Common myeloid progenitor, CD34-positive (primary cell): ENCODE data around the gene WNT3.
"Not testable (repeated sequence)": the region's sequence is repeated elsewhere in the genome, so short reads cannot be mapped to it uniquely, and the experiment has no call there.

Experiments
- CTCF ChIA-PET: fragments of 350-600 bp; sonication (Branson Sonifier 250); formaldehyde crosslinking; loops from one replicate; lab custom pipeline; 2021; ENCODE audit warnings: antibody characterized with exemption; lab: Charles Lee
- POLR2A ChIA-PET: fragments of 350-600 bp; sonication (Branson Sonifier 250); formaldehyde crosslinking; loops from one replicate; lab custom pipeline; 2021; ENCODE audit warnings: antibody characterized with exemption; lab: Charles Lee
- DNase-seq, 3 donors: peaks; one replicate each; pipeline versions ENCODE4 v3.0.0 to v3.0.0-alpha.2; 2013
- H3K27ac ChIP-seq, 2 experiments: 1 replicate in 1 of 2; 2 replicates in 1 of 2; pipeline ENCODE4 v1.7.0; 2013; ENCODE audit warnings: inconsistent platforms in 2 of 2, low read length in 2 of 2, mild to moderate bottlenecking in 2 of 2, low read depth in 1 of 2, moderate library complexity in 1 of 2; ENCODE audit not compliant: severe bottlenecking in 2 of 2, insufficient read depth in 1 of 2, poor library complexity in 1 of 2
- H3K27me3 ChIP-seq, 5 experiments: replicated peaks in 2 of 5; 1 replicate in 3 of 5; 2 replicates in 2 of 5; pipeline versions ENCODE4 v1.6.1 to v1.7.0; 2013; ENCODE audit warnings: low read length in 4 of 5, mild to moderate bottlenecking in 2 of 5, moderate library complexity in 2 of 5, inconsistent platforms in 1 of 5; ENCODE audit not compliant: insufficient read depth in 5 of 5, control insufficient read depth in 4 of 5
- H3K36me3 ChIP-seq, 4 experiments: 1 replicate in 2 of 4; 2 replicates in 2 of 4; pipeline versions ENCODE4 v1.6.1 to v1.7.0; 2013; ENCODE audit warnings: low read length in 3 of 4, control low read depth in 1 of 4, mild to moderate bottlenecking in 1 of 4; ENCODE audit not compliant: control insufficient read depth in 4 of 4, insufficient read depth in 4 of 4
- H3K4me1 ChIP-seq, 4 experiments: 1 replicate in 3 of 4; 2 replicates in 1 of 4; pipeline versions ENCODE4 v1.6.1 to v1.7.1; 2013; ENCODE audit warnings: low read length in 3 of 4, mild to moderate bottlenecking in 3 of 4, control low read depth in 1 of 4, inconsistent platforms in 1 of 4, moderate library complexity in 1 of 4; ENCODE audit not compliant: control insufficient read depth in 4 of 4, insufficient read depth in 4 of 4; ENCODE audit errors: control extremely low read depth in 1 of 4
- H3K4me3 ChIP-seq, 7 experiments: 1 replicate in 4 of 7; 2 replicates in 3 of 7; pipeline versions ENCODE4 v1.5.1 to v1.7.0; 2013; ENCODE audit warnings: mild to moderate bottlenecking in 7 of 7, low read length in 6 of 7, moderate library complexity in 6 of 7, inconsistent platforms in 2 of 7, low read depth in 2 of 7, control low read depth in 1 of 7; ENCODE audit not compliant: insufficient read depth in 4 of 7, control insufficient read depth in 1 of 7; ENCODE audit errors: extremely low read depth in 1 of 7
- H3K9me3 ChIP-seq, 5 experiments: 1 replicate in 4 of 5; 2 replicates in 1 of 5; pipeline versions ENCODE4 v1.6.1 to v1.7.1; 2013; ENCODE audit warnings: low read length in 4 of 5, mild to moderate bottlenecking in 2 of 5, inconsistent platforms in 1 of 5, low read depth in 1 of 5, moderate library complexity in 1 of 5; ENCODE audit not compliant: control insufficient read depth in 4 of 5, insufficient read depth in 2 of 5; ENCODE audit errors: control extremely low read depth in 1 of 5
- WGBS: methylation state at CpG from one replicate; pipeline ENCODE4 v1.1.5; 2013; ENCODE audit not compliant: insufficient coverage; 5-methylcytosine and 5-hydroxymethylcytosine counted together

The WNT3 gene

GRCh38 chr17:46763416-46763815 is 55.1 kb downstream of the WNT3 start:
- Histone ChIP-seq H3K4me3 (no peak overlapping the region), H3K4me1 (no peaks in the 10 kb centered on the region), H3K9me3 (no peaks in the 10 kb centered on the region), H3K36me3 (peaks cover 0 to 4% (median 0%) of the 10 kb centered on the region in 4 experiments), H3K27me3 (peaks cover 0 to 6% (median 5%) of the 10 kb centered on the region in 5 experiments), H3K27ac (no peak overlapping the region)
- 100% methylated on average over 1 of the region's 3 CpGs for WGBS
- no peak for DNase-seq
- ChIA-PET POLR2A (no interaction called here), CTCF (no interaction called here)

- peaks cover 14 to 23% (median 18%) of the 10 kb centered on the region in 4 experiments for H3K36me3 ChIP-seq
- no peaks in the 10 kb centered on the region for H3K9me3 ChIP-seq
- ChIA-PET POLR2A (no interaction called here), CTCF (no interaction called here)
- H3K4me3 ChIP-seq = no peak overlapping the region
- WGBS = 94% methylated on average over 9 of the region's 9 CpGs
- peaks cover 0 to 3% (median 0%) of the 10 kb centered on the region in 5 experiments for H3K27me3 ChIP-seq
- no peaks in the 10 kb centered on the region for H3K4me1 ChIP-seq
- no peak overlapping the region for H3K27ac ChIP-seq
- DNase-seq = no peak
Measured at GRCh38 chr17:46759141-46759540, 59.4 kb downstream of the WNT3 start.

- CTCF ChIA-PET = no interaction called here
- 98% methylated on average over 5 of the region's 5 CpGs for WGBS
- H3K27me3 ChIP-seq = peaks cover 0 to 3% (median 0%) of the 10 kb centered on the region in 5 experiments
- H3K36me3 ChIP-seq = peaks cover 16 to 26% (median 19%) of the 10 kb centered on the region in 4 experiments
- H3K4me1 ChIP-seq = no peaks in the 10 kb centered on the region
- H3K4me3 ChIP-seq = no peak overlapping the region
- no peak overlapping the region for H3K27ac ChIP-seq
- no peaks in the 10 kb centered on the region for H3K9me3 ChIP-seq
- no peak for DNase-seq
- POLR2A ChIA-PET = no interaction called here
Measured at GRCh38 chr17:46758614-46759013, 59.9 kb downstream of the WNT3 start.

GRCh38 chr17:46757588-46757987 is 60.9 kb downstream of the WNT3 start:
- DNase-seq, CTCF ChIA-PET, POLR2A ChIA-PET, H3K4me3 ChIP-seq, H3K27ac ChIP-seq, H3K9me3 ChIP-seq, H3K27me3 ChIP-seq, H3K4me1 ChIP-seq: not testable (repeated sequence)
- H3K36me3 ChIP-seq = peaks cover 16 to 29% (median 22%) of the 10 kb centered on the region in 4 experiments
- 100% methylated on average over 1 of the region's 4 CpGs for WGBS

- DNase-seq = no peak
- Histone ChIP-seq H3K9me3 (no peaks in the 10 kb centered on the region), H3K36me3 (peaks cover 16 to 33% (median 25%) of the 10 kb centered on the region in 4 experiments), H3K4me1 (no peaks in the 10 kb centered on the region), H3K27me3 (no peaks in the 10 kb centered on the region), H3K27ac (no peak overlapping the region), H3K4me3 (no peak overlapping the region)
- CTCF ChIA-PET = no interaction called here
- 100% methylated on average over 1 of the region's 2 CpGs for WGBS
- POLR2A ChIA-PET = no interaction called here
Measured at GRCh38 chr17:46756861-46757260, 61.6 kb downstream of the WNT3 start.

GRCh38 chr17:46756081-46756735 is 62.3 kb downstream of the WNT3 start:
- CTCF ChIA-PET = no interaction called here

GRCh38 chr17:46753776-46754175 is 64.7 kb downstream of the WNT3 start:
- DNase-seq = no peak
- no peaks in the 10 kb centered on the region for H3K9me3 ChIP-seq
- no peak overlapping the region for H3K4me3 ChIP-seq
- ChIA-PET CTCF (no interaction called here), POLR2A (no interaction called here)
- H3K4me1 ChIP-seq = no peaks in the 10 kb centered on the region
- peaks cover 20 to 39% (median 32%) of the 10 kb centered on the region in 4 experiments for H3K36me3 ChIP-seq
- 100% methylated on average over 2 of the region's 3 CpGs for WGBS
- no peak overlapping the region for H3K27ac ChIP-seq
- H3K27me3 ChIP-seq = no peaks in the 10 kb centered on the region

More at GRCh38 chr17:46756081-46756735, 62.3 kb downstream of the WNT3 start:
- 100% methylated on average over 2 of the region's 4 CpGs for WGBS
- Histone ChIP-seq H3K4me1 (no peaks in the 10 kb centered on the region), H3K27me3 (no peaks in the 10 kb centered on the region), H3K36me3 (peaks cover 17 to 39% (median 29%) of the 10 kb centered on the region in 4 experiments), H3K9me3 (no peaks in the 10 kb centered on the region), H3K27ac (no peak overlapping the region), H3K4me3 (no peak overlapping the region)
- POLR2A ChIA-PET = no interaction called here
- no peak for DNase-seq
